ENCODE data around the gene WLS.

The WLS gene

GRCh38 chr1:68136187-68136586 lies 96.1 kb downstream of the WLS start:
- TF ChIP-seq, protein P1, sequence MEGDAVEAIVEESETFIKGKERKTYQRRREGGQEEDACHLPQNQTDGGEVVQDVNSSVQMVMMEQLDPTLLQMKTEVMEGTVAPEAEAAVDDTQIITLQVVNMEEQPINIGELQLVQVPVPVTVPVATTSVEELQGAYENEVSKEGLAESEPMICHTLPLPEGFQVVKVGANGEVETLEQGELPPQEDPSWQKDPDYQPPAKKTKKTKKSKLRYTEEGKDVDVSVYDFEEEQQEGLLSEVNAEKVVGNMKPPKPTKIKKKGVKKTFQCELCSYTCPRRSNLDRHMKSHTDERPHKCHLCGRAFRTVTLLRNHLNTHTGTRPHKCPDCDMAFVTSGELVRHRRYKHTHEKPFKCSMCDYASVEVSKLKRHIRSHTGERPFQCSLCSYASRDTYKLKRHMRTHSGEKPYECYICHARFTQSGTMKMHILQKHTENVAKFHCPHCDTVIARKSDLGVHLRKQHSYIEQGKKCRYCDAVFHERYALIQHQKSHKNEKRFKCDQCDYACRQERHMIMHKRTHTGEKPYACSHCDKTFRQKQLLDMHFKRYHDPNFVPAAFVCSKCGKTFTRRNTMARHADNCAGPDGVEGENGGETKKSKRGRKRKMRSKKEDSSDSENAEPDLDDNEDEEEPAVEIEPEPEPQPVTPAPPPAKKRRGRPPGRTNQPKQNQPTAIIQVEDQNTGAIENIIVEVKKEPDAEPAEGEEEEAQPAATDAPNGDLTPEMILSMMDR (IDR thresholded peaks at IDR 0.05; ENCODE audit: low read depth, low read length): no peak

DNA sequence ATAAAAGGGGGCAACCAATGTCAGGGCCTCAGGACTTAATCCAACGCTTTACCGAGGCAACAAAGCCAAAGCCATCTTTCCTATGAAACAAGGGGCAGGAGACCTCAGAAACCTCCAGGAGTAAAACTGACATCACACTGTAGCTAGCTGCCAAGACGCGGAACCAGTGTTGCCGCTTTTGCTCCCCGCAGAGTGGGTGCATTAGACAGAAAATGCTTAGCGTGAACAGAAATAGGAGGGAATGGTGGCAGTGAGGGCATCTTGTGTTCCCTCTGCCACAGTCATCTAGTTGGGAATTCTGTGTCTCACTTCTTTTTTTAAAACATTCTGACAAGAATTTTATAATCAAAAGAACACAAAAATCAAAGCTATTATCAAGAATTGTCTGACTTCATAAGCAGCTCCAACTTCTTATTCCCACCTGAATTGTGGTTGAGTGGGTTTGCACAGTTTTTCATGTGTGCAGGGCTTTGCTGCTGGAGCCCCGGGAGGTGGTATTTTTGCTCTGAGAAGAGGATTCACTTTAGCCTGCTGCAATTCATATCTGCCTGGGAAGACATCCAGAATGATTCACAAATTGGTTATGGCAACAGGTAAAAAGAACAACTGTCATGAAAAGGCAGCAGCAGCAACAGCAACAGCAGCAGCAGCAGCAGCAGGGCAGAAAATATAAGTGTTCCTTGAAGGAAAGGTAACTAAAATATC lies 99.7 kb downstream of the WLS start:
- no peak overlapping the region for H3K4me3 ChIP-seq (ENCODE audit: low read depth, low read length)
- TF ChIP-seq, protein P1 (IDR thresholded peaks at IDR 0.05; ENCODE audit: low read depth, low read length): no peak

More at GRCh38 chr1:68136187-68136586, 96.1 kb downstream of the WLS start:
- H3K4me3 ChIP-seq (ENCODE audit: low read depth, low read length): no peak overlapping the region

DNA sequence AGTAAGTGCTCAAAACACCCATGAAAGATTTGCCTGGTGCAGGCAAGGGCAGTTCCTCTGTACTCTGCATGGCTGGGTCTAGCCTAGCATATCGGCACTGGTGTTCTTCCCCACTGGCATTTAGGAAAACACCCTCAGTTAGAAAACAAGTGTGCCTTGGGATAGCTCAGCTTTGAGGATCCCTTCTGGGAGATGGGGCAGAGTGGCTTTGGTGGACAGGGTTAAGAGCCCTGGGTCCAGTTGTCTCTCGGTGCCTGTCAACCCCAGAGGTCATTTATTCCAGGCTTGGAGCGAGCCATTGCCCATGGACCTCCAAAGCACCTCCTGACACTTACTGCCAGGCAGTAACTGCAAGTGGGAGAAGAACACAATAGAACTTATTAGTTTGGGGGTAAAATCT lies 101.1 kb downstream of the WLS start:
- H3K4me3 ChIP-seq (ENCODE audit: low read depth, low read length): no peak overlapping the region
- TF ChIP-seq, protein P1 (IDR thresholded peaks at IDR 0.05; ENCODE audit: low read depth, low read length): no peak

DNA sequence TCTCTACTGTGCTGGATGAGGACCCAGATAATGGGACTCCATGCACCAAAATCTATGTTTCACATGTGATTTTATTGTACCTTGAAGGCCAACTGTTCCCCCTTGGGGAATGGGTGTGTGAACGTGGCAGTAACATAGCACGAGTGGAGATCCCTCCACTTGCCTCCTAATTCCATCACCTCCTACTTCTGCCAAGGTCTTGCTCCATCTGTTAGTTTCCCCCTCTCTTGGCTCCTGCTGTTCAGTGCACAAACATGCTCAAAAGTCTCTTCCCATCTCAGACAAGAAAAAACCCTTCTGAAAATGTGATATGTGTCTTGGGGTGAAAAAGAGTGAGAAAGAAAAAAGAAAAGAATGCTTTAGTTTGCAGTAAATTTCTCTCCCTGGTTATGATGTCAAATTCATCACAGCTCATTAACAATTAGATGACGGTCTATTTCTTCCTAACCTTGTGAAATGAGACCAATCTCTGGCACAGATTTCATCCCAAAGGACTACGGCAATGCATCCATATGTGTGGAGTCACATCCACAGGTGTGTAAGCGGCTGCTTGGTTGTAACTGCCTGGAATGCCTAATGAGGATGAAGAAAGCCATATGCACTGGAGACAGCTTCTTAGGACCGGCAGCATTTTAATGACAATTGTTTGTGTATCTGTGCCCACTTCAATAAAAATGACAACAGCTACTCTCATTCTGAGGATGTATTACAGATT lies 102.6 kb downstream of the WLS start:
- no peak overlapping the region for H3K4me3 ChIP-seq (ENCODE audit: low read depth, low read length)
- TF ChIP-seq, protein P1 (IDR thresholded peaks at IDR 0.05; ENCODE audit: low read depth, low read length): no peak

GRCh38 chr1:68128820-68129219 lies 103.5 kb downstream of the WLS start:
- no peak overlapping the region for H3K4me3 ChIP-seq (ENCODE audit: low read depth, low read length)
- TF ChIP-seq, protein P1 (IDR thresholded peaks at IDR 0.05; ENCODE audit: low read depth, low read length): no peak

- TF ChIP-seq, protein P1 (IDR thresholded peaks at IDR 0.05; ENCODE audit: low read depth, low read length): no peak
- no peak overlapping the region for H3K4me3 ChIP-seq (ENCODE audit: low read depth, low read length)
Observed at GRCh38 chr1:68128157-68128556, 104.2 kb downstream of the WLS start.

- no peak overlapping the region for H3K4me3 ChIP-seq (ENCODE audit: low read depth, low read length)
- TF ChIP-seq, protein P1 (IDR thresholded peaks at IDR 0.05; ENCODE audit: low read depth, low read length): no peak
Observed at GRCh38 chr1:68121536-68121935, 110.8 kb downstream of the WLS start.

Measured in WI38 (cell line).